HG02970 (cell line): ENCODE measurements around the gene BEST4.
"Not testable (repeated sequence)": the region's sequence is repeated elsewhere in the genome, so short reads cannot be mapped to it uniquely, and the experiment has no call there.

ENCODE experiments used
- ATAC-seq: cut with Tn5 transposase; IDR thresholded peaks from one replicate; pipeline ENCODE4 v1.9.1; 2021; ENCODE audit warnings: mild to moderate bottlenecking, moderate library complexity, moderate number of reproducible peaks; ENCODE audit not compliant: unreplicated experiment, low FRiP score

BEST4 gene

GRCh38 chr1:44819608-44820327 is 31.8 kb upstream of the BEST4 start:
- ATAC-seq, result peak; percentile 65

- ATAC-seq, result peak; percentile 21
These were observed 31.2 kb upstream of the BEST4 start for GRCh38 chr1:44819196-44819607.

- ATAC-seq, result no peak
These were observed 30.0 kb upstream of the BEST4 start for GRCh38 chr1:44817771-44818495.

GRCh38 chr1:44817307-44817706 is 29.3 kb upstream of the BEST4 start:
- ATAC-seq, result no peak

- not testable (repeated sequence) for ATAC-seq
These were observed 28.0 kb upstream of the BEST4 start for GRCh38 chr1:44815926-44816325.

GRCh38 chr1:44812822-44813543 is 25.0 kb upstream of the BEST4 start:
- no peak for ATAC-seq

GRCh38 chr1:44811234-44811633 is 23.3 kb upstream of the BEST4 start:
- no peak for ATAC-seq

GRCh38 chr1:44810762-44811105 is 22.8 kb upstream of the BEST4 start:
- ATAC-seq, result not testable (repeated sequence)

GRCh38 chr1:44810101-44810761 is 22.3 kb upstream of the BEST4 start:
- ATAC-seq, result no peak

GRCh38 chr1:44808938-44809917 is 21.3 kb upstream of the BEST4 start:
- no peak for ATAC-seq

- peak; percentile 4 for ATAC-seq
These were observed 20.3 kb upstream of the BEST4 start, which contains the start of gene BTBD19 for GRCh38 chr1:44808063-44808937. BTBD19 (plus strand) TSS chr1:44808523; CDS start chr1:44808821, 298 bp downstream.

GRCh38 chr1:44807364-44808062 is 19.5 kb upstream of the BEST4 start:
- ATAC-seq, result peak; percentile 32

- ATAC-seq, result no peak
These were observed 18.9 kb upstream of the BEST4 start, which contains the start of gene DYNLT4 for GRCh38 chr1:44806704-44807363. DYNLT4 (minus strand) TSS chr1:44807351; CDS start chr1:44806668, 683 bp downstream.

GRCh38 chr1:44806025-44806703 is 18.2 kb upstream of the BEST4 start:
- no peak for ATAC-seq

- ATAC-seq, result no peak
These were observed 17.5 kb upstream of the BEST4 start for GRCh38 chr1:44805311-44806024.
